Measurements from ENCODE around the gene CILP. TPM values are rescaled to one million over a fixed set of nuclear protein-coding genes. Genes with fewer than 3 reads are reported as not detected.
"Not testable (repeated sequence)": the region's sequence is repeated elsewhere in the genome, so short reads cannot be mapped to it uniquely, and the experiment has no call there.

The CILP gene
- total RNA-seq, 8 experiments from 2014 or later: 0.16 to 15.0 (median 0.39) TPM

DNA sequence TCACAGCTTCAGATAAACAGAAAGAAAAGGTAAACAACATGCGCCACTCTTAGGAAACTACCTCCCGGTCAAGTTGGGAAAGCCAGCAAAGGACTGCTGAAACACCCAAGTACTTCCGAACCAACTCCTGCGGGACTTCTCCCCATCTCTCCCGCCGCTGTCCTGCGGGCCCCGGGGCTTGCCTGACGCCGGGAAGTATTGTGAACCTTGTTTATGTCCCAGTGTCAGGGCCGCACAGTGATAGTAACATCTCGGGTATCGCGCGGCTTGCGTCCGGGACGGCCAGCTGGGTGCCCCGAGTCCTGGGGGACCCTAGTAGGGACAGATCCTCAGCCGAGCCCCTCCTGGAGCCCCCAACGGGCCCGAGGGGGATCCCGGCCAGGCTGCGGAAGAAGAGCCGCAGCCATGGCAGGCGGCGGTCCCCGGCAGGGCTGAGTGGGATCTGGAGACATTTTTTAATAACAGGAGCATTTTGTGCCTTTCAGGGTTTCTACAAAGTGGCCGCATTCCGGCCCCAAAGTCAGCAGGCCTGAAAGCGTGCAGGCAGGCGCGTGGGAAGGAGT, 26.9 kb downstream of the CILP start:
- in situ Hi-C loops (cut with MboI; ENCODE audit: low pct_unique_long_range_greater_than_20kb in 2 of 9, low sequenced_read_pairs in 9 of 9, unreplicated experiment in 9 of 9): loop anchor here in 5 of 9 experiments (10.0 to 25.0 kb wide), 3 partner anchors 103 to 203 kb away; partner anchors contain the start of genes RNU5A-1 (in 5 of the 5), PARP16 (in 4 of the 5) and IGDCC3 (in 3 of the 5)
- Histone ChIP-seq H3K27ac (peak overlapping the region; percentile 91), H3K4me3 (peak overlapping the region; percentile 63 to 89 (median 86)), H3K4me1 (replicated peaks in 1 of 2) (peaks cover 7 to 11% of the 10 kb centered on the region in 2 donors)
- peak; percentile 29 to 56 (median 40) for ATAC-seq (replicated peaks in 6 of 8)
- 0 to 7% (median 0%) methylated on average over 1 to 11 of the region's 33 CpGs; no CpG with 5 or more reads in 2 of the 10 experiments for WGBS, 10 experiments

DNA sequence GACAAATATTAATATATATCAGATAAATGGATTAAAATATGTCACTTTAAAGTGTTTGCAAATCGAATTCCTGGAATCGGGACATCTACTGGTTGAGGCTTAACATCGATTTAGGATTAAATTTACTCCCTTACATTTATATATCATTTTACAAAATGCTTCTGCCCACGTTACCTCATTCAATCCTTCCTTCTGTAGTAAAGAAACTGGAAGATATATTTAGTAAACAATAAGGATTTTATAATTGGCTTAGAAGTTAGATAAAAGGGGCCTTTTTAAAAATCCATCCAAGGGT, 27.5 kb downstream of the CILP start:
- H3K4me1 ChIP-seq (replicated peaks in 1 of 2): peaks cover 6 to 7% of the 10 kb centered on the region in 2 donors
- no peak for ATAC-seq (replicated peaks in 6 of 8)
- WGBS, 10 experiments: 0 to 31% (median 12%) methylated on average over 3 to 4 of the region's 4 CpGs
- in situ Hi-C loops (cut with MboI; ENCODE audit: low pct_unique_long_range_greater_than_20kb in 2 of 9, low sequenced_read_pairs in 9 of 9, unreplicated experiment in 9 of 9): loop anchor here in 5 of 9 experiments (10.0 to 25.0 kb wide), 3 partner anchors 103 to 203 kb away; partner anchors contain the start of genes RNU5A-1 (in 5 of the 5), PARP16 (in 4 of the 5) and IGDCC3 (in 3 of the 5)
- peak overlapping the region; percentile 63 to 89 (median 86) for H3K4me3 ChIP-seq
- H3K27ac ChIP-seq: no peak overlapping the region

DNA sequence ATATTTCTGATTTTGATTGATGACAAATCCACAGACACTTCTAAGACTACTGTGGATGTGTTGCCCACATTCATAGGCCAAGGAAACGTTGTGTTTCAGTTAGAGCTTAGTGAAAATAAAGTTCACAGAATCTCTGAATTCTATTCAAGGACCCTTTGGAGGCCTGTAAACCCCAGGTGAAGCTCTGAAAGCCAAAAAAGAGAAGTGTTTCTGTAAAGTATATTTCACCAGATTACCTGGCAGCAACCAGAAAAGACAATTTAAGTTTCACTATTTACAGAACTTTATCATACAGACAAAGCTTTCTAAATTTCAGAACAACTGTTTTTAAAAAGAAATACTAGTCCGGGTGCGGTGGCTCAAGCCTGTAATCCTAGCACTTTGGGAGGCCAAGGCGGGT, 28.7 kb downstream of the CILP start:
- no peak overlapping the region for H3K4me3 ChIP-seq
- H3K27ac ChIP-seq: no peak overlapping the region
- ATAC-seq (replicated peaks in 6 of 8): no peak
- WGBS, 10 experiments: 14 to 100% (median 87%) methylated on average over 1 to 4 of the region's 4 CpGs; no CpG with 5 or more reads in 3 of the 10 experiments
- peaks cover 6 to 7% of the 10 kb centered on the region in 2 donors for H3K4me1 ChIP-seq (replicated peaks in 1 of 2)
- in situ Hi-C loops (cut with MboI; ENCODE audit: low pct_unique_long_range_greater_than_20kb in 2 of 9, low sequenced_read_pairs in 9 of 9, unreplicated experiment in 9 of 9): loop anchor here in 5 of 9 experiments (10.0 to 25.0 kb wide), 3 partner anchors 105 to 205 kb away; partner anchors contain the start of genes RNU5A-1 (in 5 of the 5), PARP16 (in 4 of the 5) and IGDCC3 (in 3 of the 5)

DNA sequence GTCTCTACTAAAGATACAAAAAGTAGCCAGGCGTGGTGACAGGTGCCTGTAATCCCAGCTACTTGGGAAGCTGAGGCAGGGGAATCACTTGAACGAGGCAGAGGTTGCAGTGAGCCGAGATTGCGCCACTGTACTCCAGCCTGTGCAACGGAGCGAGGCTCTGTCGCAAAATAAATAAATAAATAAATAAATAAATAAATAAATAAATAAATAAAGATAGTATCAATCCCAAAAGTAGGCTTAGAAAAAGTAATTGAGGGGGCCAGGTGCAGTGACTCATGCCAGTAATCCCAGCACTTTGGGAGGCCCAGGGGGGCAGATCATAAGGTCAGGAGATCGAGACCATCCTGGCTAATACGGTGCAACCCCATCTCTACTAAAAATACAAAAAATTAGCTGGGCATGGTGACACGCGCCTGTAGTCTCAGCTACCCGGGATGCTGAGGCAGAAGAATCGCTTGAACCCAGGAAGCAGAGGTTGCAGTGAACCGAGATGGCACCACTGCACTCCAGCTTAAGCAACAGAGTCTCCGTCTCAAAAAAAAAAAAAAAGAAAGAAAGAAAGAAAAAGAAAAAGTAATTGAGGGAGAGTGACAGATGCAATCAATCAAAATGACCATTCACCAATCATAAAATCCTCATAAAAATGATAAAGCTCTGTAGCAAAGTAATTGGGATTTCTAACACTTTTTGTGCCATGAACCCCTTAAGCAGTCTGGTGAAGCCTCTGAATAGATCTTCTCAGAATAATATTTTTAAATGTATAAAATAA, 29.5 kb downstream of the CILP start:
- WGBS, 10 experiments: 82 to 99% (median 94%) methylated on average over 3 to 15 of the region's 15 CpGs; no CpG with 5 or more reads in 1 of the 10 experiments
- H3K4me1 ChIP-seq (replicated peaks in 1 of 2); H3K27ac ChIP-seq; ATAC-seq (replicated peaks in 6 of 8); H3K4me3 ChIP-seq: not testable (repeated sequence)
- in situ Hi-C loops (cut with MboI; ENCODE audit: low pct_unique_long_range_greater_than_20kb in 2 of 9, low sequenced_read_pairs in 9 of 9, unreplicated experiment in 9 of 9): loop anchor here in 5 of 9 experiments (10.0 to 25.0 kb wide), 3 partner anchors 106 to 206 kb away; partner anchors contain the start of genes RNU5A-1 (in 5 of the 5), PARP16 (in 4 of the 5) and IGDCC3 (in 3 of the 5)

DNA sequence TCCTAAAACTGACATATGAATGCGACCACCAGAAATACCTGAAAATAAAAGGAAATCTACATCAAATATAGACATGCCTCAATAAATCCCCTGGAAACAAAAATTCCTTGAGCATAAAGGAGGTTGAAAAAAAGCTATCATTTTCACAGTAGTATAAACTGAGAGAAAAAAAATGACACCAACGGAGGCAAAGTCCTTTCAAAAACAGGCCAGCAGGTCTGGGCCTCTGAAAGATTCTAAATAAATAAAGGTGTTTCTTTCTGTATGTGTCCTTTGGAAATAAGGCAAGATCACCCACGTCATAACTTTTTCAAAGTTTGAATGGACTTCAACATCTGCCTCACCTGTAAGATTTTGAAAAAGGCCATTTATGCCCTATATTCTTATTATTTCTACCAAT, 31.1 kb downstream of the CILP start:
- 84 to 100% (median 97%) methylated on average over 1 to 3 of the region's 3 CpGs for WGBS, 10 experiments
- no peak for ATAC-seq (replicated peaks in 6 of 8)
- H3K4me3 ChIP-seq: no peak overlapping the region

DNA sequence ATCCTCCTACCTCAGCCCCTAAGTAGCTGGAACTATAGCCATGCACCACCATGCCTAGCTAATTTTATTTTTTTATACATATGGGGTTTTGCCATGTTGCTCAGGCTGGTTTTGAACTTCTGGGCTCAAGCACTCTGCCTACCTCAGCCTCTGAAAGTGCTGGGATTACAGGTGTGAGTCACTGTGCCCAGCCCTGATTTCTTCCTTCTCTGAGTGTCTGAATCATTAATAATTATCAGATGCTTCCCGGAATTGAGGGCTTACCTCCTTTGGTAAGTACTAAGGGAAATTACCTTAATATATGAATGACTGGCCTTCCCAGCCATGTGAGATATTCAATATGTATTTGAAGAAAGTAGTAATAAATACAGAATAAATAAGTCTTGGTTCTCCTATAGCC, 33.4 kb downstream of the CILP start:
- H3K4me1 ChIP-seq (replicated peaks in 1 of 2): peaks cover under 1 to 4% of the 10 kb centered on the region in 2 donors
- in situ Hi-C loops (cut with MboI; ENCODE audit: low pct_unique_long_range_greater_than_20kb in 2 of 9, low sequenced_read_pairs in 9 of 9, unreplicated experiment in 9 of 9): loop anchor here in 5 of 9 experiments (25.0 kb wide), 2 partner anchors 109 to 209 kb away; partner anchors contain the start of genes PARP16 (in 4 of the 5), RNU5A-1 (in 4 of the 5) and IGDCC3 (in 3 of the 5)
- H3K27ac ChIP-seq: no peak overlapping the region
- no peak overlapping the region for H3K4me3 ChIP-seq
- peak in 2 of 8 experiments; percentile 71 to 74 for ATAC-seq (replicated peaks in 6 of 8)
- 0 to 100% (median 67%) methylated on average over 1 of the region's 1 CpG; no CpG with 5 or more reads in 4 of the 10 experiments for WGBS, 10 experiments

More for the DNA sequence above, 31.1 kb downstream of the CILP start:
- in situ Hi-C loops (cut with MboI; ENCODE audit: low pct_unique_long_range_greater_than_20kb in 2 of 9, low sequenced_read_pairs in 9 of 9, unreplicated experiment in 9 of 9): loop anchor here in 5 of 9 experiments (10.0 to 25.0 kb wide), 3 partner anchors 107 to 207 kb away; partner anchors contain the start of genes RNU5A-1 (in 5 of the 5), PARP16 (in 4 of the 5) and IGDCC3 (in 3 of the 5)
- Histone ChIP-seq H3K4me1 (replicated peaks in 1 of 2) (peaks cover 3 to 7% of the 10 kb centered on the region in 2 donors), H3K27ac (no peak overlapping the region)

DNA sequence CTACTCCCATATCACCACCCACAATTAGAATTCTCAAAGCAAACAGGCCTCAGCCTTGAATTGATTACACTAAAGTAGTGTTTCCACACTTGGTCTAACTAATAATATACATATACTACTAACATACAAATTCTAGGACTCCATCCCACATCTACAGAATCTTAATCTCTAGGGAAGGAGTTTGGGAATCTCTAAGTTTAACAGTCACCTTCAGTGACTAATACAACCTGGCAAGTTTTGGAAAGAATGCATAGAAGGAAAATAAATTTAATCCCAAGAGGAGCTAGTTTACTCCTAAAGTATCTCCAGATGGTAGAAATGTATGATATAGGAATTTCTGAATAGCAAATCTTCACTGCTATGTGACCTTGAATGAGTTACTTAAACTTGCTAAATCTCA, 35.2 kb downstream of the CILP start:
- in situ Hi-C loops (cut with MboI; ENCODE audit: low pct_unique_long_range_greater_than_20kb in 2 of 9, low sequenced_read_pairs in 9 of 9, unreplicated experiment in 9 of 9): loop anchor here in 5 of 9 experiments (25.0 kb wide), 2 partner anchors 111 to 211 kb away; partner anchors contain the start of genes PARP16 (in 4 of the 5), RNU5A-1 (in 4 of the 5) and IGDCC3 (in 3 of the 5)
- no peak overlapping the region for H3K27ac ChIP-seq
- H3K4me1 ChIP-seq (replicated peaks in 1 of 2): no peaks in the 10 kb centered on the region
- no peak overlapping the region for H3K4me3 ChIP-seq
- ATAC-seq (replicated peaks in 6 of 8): no peak

DNA sequence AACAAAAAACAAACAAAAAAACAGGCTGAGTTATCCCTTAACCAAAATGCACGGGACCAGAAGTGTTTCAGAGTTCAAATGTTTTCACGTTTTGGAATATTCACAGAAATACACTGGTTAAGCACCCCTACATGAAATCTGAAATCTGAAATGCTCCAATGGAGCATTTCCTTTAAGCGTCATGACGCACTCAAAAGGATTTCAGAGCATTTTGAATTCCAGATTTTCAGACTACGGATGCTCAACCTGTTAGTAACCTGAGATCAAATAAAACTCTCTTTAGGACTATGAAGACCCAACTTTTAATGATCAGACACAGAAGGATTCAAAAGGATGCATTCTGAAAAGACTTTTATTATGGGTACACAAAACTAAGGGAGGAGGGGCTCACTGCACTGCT, 35.8 kb downstream of the CILP start:
- WGBS, 10 experiments: 50 to 100% (median 89%) methylated on average over 1 to 5 of the region's 5 CpGs
- Histone ChIP-seq H3K27ac (no peak overlapping the region), H3K4me3 (no peak overlapping the region), H3K4me1 (replicated peaks in 1 of 2) (no peaks in the 10 kb centered on the region)
- in situ Hi-C loops (cut with MboI; ENCODE audit: low pct_unique_long_range_greater_than_20kb in 2 of 9, low sequenced_read_pairs in 9 of 9, unreplicated experiment in 9 of 9): loop anchor here in 5 of 9 experiments (25.0 kb wide), 2 partner anchors 112 to 212 kb away; partner anchors contain the start of genes PARP16 (in 4 of the 5), RNU5A-1 (in 4 of the 5) and IGDCC3 (in 3 of the 5)
- no peak for ATAC-seq (replicated peaks in 6 of 8)

DNA sequence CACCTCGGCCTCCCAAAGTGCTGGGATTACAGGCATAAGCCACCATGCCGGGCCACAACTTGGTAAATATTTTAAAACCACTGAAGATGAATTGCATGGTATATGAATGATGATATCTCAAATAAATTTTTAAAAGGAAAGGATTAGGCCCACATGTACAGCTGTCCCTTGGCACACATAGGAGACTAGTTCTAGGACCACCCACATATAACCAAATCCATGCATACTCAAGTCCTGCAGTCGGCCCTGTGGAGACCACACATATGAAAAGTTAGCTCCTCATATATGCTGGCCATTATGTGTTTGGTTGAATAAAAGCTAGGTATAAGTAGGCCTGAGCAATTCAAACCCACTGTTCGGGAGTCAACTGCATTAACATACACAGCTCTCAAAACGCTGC, 36.8 kb downstream of the CILP start:
- Histone ChIP-seq H3K4me1 (replicated peaks in 1 of 2) (no peaks in the 10 kb centered on the region), H3K4me3 (no peak overlapping the region), H3K27ac (no peak overlapping the region)
- WGBS, 10 experiments: 0 to 100% (median 85%) methylated on average over 1 to 4 of the region's 5 CpGs; no CpG with 5 or more reads in 3 of the 10 experiments
- ATAC-seq (replicated peaks in 6 of 8): peak in 1 of 8 experiments; percentile 79
- in situ Hi-C loops (cut with MboI; ENCODE audit: low pct_unique_long_range_greater_than_20kb in 2 of 9, low sequenced_read_pairs in 9 of 9, unreplicated experiment in 9 of 9): no loop called here

DNA sequence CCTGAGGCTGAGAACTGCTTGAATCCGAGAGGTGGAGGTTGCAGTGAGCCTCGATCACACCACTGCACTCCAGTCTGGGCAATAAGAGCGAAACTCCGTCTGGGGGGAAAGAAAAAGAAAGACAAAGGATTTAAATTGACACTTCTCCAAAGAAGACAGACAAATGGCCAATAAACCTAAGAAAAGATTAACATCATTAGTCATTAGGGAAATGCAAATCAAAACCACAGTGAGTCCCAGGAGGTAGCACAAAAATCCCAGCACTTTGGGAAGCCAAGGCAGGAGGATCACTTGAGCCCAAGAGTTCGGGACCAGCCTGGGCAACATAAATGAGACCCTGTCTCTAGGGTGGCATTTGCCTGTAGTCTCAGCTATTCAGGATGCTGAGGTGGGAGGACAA, 38.7 kb downstream of the CILP start:
- H3K4me3 ChIP-seq: no peak overlapping the region
- ATAC-seq (replicated peaks in 6 of 8): no peak
- H3K4me1 ChIP-seq (replicated peaks in 1 of 2): no peaks in the 10 kb centered on the region
- H3K27ac ChIP-seq: no peak overlapping the region
- in situ Hi-C loops (cut with MboI; ENCODE audit: low pct_unique_long_range_greater_than_20kb in 2 of 9, low sequenced_read_pairs in 9 of 9, unreplicated experiment in 9 of 9): no loop called here
- WGBS, 10 experiments: 86 to 97% (median 91%) methylated on average over 2 to 5 of the region's 5 CpGs; no CpG with 5 or more reads in 6 of the 10 experiments

DNA sequence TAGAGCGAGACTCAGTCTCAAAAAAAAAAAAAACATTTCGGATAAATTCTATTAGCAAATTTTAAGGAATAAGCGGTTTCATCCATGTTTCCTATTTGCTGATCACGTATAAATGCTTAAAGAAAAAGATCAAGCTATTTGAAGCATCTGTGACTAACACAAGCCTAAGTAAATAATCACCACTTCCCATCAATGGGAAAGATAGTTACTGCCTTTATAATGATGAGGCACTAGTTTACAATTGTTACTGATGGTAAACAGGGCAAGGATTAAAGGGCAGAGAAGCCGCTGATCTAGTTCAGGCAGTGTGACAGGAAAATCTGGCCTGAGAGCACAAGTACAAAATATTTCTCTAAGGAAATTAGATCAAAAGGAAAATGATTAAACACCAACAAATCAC, 39.8 kb downstream of the CILP start:
- no peaks in the 10 kb centered on the region for H3K4me1 ChIP-seq (replicated peaks in 1 of 2)
- H3K27ac ChIP-seq: no peak overlapping the region
- 94 to 100% (median 100%) methylated on average over 1 to 5 of the region's 5 CpGs; no CpG with 5 or more reads in 1 of the 10 experiments for WGBS, 10 experiments
- ATAC-seq (replicated peaks in 6 of 8): no peak
- in situ Hi-C loops (cut with MboI; ENCODE audit: low pct_unique_long_range_greater_than_20kb in 2 of 9, low sequenced_read_pairs in 9 of 9, unreplicated experiment in 9 of 9): no loop called here
- H3K4me3 ChIP-seq: no peak overlapping the region

DNA sequence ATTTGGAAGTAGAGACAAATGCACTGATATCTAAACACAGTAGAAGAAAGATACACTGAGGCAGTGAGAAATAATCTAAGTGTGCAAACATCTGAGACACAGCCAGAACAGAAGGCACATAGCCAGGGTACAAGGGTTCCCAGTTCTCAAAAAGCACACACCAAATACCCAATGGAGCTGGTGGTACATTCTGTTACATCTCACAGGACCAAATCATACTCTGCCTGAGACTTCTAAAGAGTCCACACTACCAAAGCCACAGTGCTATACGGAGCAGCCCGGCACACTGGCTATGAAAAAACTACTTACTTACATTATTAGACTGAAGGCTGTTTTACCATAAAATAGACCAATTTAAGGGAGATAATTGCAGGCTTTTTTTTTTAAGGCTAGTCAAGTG, 45.4 kb downstream of the CILP start:
- no peak overlapping the region for H3K27ac ChIP-seq

More for the DNA sequence above, 45.4 kb downstream of the CILP start:
- ATAC-seq (replicated peaks in 6 of 8): no peak
- WGBS, 10 experiments: 92 to 100% (median 100%) methylated on average over 1 to 2 of the region's 2 CpGs; no CpG with 5 or more reads in 5 of the 10 experiments
- Histone ChIP-seq H3K4me3 (no peak overlapping the region), H3K4me1 (replicated peaks in 1 of 2) (no peaks in the 10 kb centered on the region)
- in situ Hi-C loops (cut with MboI; ENCODE audit: low pct_unique_long_range_greater_than_20kb in 2 of 9, low sequenced_read_pairs in 9 of 9, unreplicated experiment in 9 of 9): no loop called here
